ENCODE results near the gene MTMR6.

Gene MTMR6

DNA sequence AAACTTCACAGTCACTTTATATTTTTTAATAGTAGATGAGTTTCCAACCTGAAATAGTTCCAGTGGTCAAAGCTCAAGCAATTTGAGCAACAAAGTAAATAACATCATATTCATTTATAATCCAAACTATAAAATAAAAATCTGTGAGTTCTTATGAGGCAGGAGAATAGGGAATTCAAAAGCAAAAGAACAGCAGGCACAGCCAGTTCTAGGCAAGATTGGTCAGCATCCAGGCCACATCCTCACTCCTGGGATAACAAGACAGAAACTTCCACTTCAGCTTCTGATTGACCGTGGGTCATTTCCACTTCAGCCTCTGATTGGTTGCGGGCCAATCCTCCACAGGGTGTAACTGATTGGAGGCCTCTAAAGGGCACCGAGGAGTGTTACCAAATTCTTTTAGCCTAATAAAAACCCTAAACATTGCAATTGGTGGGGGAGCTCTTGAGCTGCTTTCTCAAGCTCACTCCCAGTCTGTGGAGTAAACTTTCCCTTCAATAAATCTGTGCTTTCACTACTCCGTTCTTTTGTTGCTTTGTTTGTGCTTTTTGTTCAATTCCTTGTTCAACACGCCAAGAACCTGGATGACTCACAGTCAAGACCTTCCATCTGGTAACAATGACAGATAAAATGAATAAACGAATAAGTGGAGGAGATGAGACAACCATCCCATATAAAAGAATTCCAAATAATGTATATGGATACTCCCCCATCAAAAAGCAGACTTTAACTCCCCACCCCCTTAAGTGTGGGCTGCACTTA lies 72.6 kb downstream of the MTMR6 start:
- DNase-seq: no peak

DNA sequence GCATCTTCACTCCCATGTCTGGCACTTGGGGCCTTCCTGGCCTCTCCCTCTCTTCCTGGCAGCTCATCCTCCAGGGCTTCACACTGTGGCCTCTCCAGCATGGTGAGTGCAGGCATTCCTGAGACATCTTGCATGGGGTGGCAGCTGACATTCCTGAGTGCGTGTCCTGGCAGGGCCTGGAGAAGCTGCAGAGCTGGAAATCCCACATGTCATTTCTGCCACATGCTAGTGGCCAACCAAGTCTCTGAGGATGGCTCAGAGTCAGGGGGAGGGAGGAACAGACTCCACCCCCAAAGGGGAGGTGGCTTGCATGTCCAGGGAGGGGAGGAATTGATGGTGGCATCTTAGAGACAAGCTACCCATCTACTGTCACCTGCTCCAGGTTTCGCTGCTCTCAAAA lies 73.6 kb downstream of the MTMR6 start:
- DNase-seq: no peak

GRCh38 chr13:25210842-25211569 lies 76.3 kb downstream of the MTMR6 start:
- DNase-seq: no peak

DNA sequence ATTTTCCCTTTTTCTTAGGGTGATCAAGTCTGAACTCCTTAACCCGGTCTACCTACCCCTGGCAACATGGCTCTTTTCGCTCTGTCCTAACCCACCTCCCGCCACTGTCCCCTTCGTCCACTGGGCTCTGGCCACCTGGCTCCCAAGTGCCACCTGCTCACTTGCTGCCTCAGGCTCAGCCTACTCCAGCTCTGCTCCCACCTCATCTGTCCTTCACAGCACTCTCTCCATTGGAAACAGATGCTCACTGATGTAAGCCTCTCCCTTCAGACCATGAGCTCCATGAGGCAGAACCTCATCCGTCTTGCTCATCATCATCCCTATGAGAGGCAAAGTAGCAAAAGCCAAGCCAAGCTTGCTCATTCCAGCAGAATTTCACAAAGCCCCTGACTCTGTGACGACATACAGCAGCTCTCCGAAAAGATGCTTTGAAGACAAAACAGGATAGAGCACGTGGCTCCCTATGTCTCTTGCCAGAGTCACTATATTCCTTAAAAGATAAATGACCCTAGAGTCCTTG lies 79.9 kb downstream of the MTMR6 start:
- no peak for DNase-seq

DNA sequence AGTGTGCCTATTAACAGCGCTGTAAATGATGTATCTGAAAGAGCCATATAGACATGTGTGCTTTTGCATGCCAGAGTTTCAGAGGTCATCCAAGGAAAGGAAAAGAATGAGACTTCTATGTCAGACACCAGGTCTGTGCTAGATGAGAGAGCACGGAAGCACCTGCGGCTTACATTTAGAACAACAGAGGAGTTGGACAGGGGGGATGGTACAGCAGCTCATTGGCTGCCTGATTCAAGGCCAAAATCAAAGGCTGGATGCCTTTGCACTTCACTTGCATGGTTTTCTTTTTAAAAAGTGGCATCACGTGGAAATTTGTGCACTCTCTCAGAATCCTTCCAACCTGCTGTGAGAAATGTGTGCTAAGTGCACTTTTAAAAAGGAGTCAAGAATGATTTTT lies 82.4 kb downstream of the MTMR6 start:
- DNase-seq: no peak

GRCh38 chr13:25203127-25203740 lies 84.1 kb downstream of the MTMR6 start:
- DNase-seq: no peak

DNA sequence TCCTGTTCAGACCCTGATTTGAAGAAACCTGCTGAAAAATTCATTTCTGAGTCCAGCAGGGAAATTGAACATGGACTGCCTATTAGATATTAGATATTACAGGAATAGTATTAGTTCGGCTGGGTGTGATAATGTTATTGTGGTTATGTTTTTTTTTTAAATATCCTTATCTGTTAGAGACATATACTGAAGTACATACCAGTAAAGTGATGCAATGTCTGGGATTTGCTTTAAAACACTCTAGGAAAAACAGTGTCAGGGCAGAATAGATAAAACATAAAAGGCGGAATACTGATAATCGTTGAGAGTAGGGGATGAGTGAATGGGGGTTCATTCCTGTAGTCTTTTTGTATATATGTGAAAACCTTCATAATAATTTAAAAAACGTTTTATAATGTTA lies 86.5 kb downstream of the MTMR6 start:
- no peak for DNase-seq

DNA sequence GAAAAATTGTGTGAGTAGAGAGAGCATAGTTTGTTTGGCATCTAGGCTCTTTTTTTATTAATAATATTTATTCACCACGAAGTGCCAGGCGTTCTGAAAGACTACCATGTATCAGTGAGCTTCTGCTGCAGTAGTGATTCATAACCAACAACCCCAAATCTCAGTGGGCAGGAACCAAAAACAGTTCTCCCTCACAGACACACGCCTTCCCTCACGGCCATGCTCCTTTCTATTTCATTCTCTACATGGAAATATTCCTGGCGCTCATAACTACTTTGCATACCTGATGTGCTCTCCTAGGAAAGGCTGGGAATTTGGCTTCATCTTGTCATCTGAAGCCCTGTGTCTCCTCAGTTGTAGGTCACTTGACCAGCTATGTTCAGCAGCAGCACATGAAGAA lies 88.6 kb downstream of the MTMR6 start:
- DNase-seq: no peak

DNA sequence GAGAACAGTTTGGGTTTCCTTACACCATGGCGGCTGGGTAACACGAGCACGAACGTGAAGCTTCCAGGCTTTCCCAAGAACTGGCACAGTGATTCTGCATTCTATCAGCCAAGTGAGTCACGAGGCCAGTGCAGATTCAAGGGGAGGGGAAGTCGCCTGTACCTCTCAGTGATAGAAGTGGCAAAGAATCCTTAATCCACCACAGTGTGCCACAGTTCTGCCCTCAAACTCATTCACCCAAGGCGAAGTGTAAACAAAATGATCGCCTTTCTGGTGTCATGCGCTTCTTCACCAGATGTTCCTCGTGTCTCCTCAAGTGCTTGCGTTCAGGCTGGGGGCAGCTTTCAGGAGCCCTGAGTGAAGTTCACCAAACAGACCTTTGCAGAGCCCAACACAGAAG lies 90.3 kb downstream of the MTMR6 start:
- no peak for DNase-seq
